HL-60/S4 treated with phorbol 12-myristate 13-acetate at 8.2 ng/mL for 4 days and 3 days (cell line): ENCODE data around the gene QKI.
"Not testable (repeated sequence)": the region's sequence is repeated elsewhere in the genome, so short reads cannot be mapped to it uniquely, and the experiment has no call there.

Experiments used
- in situ Hi-C: fragments of 300-500 bp; cut with MboI; formaldehyde crosslinking; loops from 2 replicates; pipeline ENCODE4 v1.15.0; 2022; ENCODE audit warnings: low sequenced_read_pairs

The QKI gene

DNA sequence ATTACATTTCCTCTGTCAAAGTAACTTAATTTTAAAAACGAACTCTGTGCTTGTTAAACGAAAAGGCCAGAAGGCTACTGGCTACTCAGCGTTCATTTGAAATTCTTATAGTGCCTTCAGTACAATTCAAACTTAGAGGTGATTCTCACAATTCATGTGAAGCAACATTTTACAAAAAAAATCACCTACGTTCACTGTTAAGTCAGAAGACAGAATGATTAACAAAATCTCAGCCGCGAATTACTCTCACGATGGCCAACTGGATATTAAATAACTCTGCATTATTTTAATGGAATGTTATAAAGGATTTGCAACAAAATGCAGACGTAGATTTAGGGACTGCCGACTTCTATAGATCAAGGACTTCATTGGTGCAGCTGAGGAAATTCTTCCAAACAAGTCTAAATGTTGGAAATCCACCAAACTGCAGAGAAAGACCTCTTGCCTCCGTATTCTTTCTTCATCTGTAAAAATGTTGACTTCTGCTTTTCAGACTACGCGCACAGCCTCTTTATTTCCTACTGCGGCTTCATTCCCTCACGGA lies 1.6 kb upstream of the QKI start:
- in situ Hi-C loops = loop anchor here (25.0 kb wide), 1 partner anchor 299 kb away; no protein-coding TSS in a partner anchor

DNA sequence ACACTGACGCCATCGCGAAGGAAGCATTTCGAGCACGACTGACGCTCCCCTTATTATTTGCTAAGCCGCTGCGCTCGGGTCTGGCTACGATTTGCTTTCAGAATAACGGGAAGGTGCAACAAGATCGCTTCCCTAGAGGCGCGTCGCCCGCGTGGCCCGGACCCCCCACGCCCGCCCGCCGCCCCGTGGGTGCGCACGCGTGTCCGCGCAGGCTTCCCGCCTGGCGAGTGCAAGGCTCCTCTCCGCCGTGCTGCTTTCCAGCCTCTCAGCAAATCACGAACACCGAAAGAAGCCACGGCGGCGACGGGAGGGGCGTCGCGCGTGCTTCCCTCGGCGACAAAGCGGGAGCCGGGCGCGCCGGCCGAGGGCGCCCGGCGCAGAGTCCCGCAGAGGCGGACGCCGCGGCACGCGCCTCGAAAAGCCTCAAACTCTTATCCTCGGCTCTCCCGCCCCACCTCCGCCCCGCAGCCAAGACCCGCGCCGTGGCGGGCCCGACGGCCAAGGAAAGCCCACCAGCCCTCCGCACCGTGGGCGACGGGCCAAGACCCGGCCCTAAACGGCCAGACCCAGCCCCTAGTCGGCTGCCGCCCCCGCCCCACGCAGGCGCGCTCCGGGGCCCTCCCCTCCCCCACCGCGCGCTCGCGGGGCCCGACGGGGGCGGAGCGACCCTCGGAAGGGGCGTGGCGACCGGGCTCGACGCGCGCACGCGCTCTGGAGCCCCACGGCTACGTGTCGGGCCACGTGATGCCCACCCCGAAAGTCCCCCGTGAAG lies 987 bp upstream of the QKI start:
- in situ Hi-C loops = loop anchor here (25.0 kb wide), 1 partner anchor 299 kb away; no protein-coding TSS in a partner anchor

DNA sequence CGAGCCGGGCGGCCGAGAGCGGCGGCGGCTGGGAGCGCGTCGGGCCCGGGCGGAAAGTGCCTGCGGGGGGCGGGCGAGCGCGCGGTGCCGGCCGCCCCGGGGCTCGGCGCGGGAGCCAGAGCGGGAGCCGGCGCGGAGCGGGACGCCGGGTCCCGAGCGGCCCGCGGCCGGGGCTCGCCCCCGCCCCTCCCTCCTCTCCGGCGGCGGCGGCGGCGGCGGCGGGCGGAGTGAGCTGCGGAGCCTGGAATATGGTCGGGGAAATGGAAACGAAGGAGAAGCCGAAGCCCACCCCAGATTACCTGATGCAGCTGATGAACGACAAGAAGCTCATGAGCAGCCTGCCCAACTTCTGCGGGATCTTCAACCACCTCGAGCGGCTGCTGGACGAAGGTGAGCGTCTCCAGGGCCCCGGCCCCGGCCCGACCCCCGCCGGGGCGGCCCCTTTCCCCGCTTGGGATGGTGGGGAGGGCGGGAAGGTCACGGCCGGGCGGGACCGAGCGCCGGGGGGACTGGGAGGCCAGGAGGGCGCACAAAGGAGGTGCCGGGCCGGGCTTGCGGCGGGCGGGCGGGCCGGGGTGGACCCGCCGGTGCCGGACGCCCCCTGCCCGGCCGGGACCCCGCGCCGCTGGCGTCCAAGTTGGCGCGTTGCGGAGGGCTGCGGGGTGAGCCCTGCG lies 565 bp downstream of the QKI start:
- in situ Hi-C loops = loop anchor here (25.0 kb wide), 1 partner anchor 297 kb away; no protein-coding TSS in a partner anchor

DNA sequence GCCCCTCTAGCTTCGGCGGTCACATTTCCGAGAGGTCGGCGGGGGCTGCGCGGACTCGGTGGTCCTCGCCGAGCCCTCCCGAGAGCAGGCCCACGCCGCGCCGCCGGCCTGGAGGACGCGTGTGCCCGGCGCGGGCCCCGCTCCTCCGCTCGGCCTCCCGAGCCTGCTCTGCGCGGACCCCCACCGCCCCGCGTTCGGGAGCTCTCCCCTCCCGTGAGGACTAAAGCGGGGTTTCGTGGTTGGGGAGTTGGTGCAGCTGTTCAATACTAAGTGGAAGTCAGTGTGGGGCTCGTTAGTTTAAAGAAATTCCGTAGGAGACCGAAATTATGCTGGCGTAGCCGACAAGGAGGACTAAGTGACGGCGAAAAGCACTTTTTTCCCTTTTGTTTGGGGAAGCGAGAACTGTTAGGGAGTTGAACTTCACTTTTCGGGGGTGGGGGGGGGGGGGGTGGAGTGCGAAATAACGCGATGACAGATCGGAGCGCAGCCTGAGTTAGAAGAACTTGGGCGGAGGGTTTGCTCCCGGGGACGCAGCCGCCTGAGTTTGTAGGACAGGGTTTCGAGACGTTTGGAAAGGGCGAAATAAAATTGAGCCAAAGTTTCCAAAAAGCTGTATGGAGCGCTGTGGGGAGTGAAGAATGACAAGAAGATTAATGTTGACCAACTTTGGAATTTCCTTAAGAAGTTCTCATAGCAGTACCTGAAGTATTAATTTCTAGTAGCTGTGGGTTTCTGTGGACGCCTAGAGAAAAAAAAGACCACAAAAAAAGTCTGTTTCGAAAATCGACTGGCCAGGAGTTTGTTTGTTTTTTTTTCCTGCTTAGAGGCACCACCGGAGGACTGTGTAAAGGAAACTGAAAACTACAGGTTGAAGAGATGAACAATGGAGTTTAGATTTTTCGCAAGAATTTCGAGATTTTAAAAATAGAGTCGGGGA lies 1.4 kb downstream of the QKI start:
- in situ Hi-C loops = loop anchor here (25.0 kb wide), 1 partner anchor 296 kb away; no protein-coding TSS in a partner anchor

DNA sequence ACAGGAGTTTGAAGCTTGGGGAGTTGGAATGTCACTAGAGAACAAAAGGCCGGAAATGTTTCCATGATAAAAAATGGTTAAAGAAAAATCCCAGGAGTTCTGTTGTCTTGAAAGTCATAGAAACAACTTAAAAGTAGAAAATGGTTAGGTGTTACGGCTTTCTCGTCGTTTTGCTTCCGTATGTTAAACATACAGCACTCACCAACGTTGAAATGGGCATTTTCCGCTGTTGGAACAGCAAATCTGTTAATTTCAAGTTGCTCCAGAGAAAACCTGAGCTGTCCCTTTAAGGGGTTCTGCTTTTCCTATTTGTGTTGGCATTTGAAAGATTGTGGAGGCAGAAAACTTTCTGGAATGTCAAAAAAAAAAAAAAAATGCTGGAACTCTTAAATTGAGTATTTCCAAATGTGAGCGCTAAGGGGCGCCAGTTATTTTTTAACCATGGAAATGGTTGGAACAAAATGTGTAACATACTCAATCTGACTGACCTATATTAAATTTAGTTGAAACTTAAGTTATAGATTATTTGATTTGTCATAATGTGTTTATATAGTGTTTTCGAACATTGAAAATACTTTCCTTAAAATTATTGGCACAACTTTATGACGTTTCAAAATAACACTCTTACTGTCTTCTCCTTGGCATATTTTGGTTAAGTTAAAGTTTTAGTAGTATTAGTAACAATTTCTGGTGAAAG lies 2.2 kb downstream of the QKI start:
- in situ Hi-C loops = loop anchor here (25.0 kb wide), 1 partner anchor 296 kb away; no protein-coding TSS in a partner anchor

DNA sequence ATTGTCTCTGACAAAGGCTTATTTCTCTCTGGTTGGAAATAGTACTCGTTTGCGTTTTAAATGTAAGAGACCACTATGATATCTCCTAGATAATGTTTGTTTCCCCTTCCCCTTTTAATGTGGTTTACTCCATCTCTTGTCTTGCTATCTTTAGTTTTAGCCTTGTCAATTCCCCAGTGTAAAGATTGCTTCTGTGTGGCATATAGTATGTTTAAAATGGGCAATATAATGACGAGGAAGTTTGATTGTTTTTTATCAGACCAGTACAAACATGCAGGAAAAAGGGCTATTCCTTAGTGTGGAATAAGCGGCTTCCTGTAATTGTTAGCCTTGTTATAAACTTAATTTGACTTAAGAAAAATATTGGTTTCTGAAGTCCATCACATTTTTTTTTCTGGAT lies 3.1 kb downstream of the QKI start:
- in situ Hi-C loops = loop anchor here (25.0 kb wide), 1 partner anchor 295 kb away; no protein-coding TSS in a partner anchor

DNA sequence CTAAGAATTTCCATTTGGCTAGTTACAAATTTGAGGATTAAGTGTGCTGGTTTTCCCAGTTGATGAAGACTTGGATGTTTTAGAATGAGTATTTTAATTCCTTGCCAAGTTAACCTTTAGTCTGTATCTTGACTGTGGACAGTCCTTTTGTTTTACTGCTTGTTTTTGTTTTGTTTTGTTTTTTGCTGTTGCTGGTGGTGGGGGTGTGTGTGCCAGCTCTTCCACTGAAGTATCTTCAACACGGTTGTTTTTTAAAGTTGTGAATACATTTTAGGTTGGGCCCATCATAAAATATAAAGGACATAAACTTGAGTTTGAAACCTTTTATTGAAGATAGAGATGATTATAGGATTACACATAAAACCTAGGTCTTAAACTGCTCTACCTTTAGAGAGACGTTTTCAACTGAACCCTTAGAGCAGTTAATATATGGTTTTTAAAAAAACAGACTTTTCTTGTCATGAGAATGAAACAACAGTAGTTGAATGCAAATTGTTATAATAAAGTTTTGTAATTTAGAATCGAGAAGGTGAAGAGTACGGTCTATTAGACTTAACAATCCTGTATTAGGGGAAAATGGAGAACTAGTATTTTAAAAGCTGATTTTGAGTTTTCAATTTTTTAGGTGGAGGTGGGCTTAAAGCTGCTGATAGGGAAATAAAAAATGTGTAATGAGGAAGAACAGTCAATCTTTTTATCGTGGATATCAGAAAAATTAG lies 4.0 kb downstream of the QKI start:
- in situ Hi-C loops = loop anchor here (25.0 kb wide), 1 partner anchor 294 kb away; no protein-coding TSS in a partner anchor

DNA sequence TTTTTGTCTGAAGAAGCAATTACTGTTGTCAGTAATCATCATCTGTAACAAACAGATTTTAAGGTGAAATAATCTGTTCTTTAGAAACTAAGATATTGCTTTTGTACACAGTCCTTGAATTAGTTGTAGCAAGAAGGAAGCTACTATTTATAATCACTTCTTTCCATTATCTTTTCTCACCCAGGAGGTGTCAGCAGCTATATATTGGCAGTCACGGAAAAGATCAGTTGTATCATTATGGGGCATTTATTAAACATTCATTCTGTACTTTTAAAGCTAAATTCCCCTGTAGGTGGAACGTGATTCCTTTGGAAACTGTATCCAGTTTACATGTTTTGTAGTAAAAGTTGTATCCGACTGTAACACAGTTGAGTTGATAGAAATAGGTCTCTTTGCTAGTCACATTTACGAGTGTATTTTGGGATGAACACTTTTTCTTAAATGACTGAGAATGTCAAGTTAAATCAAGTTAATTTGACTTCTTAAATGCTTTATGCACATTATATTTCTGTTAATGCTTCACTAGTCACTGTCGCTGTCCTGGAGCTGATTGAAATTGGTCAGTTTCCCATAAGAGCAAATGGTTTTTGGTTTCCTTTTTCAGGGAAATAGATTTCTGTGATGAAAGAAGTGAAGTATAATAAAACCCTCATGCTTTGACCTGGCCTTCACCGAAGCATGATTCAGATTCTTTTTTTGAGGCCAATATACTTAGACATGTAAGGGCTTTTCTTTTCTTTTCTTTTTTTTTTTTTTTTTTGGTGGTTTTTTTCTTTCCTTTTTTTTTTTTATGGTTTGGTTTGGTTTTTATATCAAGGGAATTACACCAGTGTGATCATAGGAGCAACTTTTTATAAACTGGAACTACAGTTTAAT lies 5.1 kb downstream of the QKI start:
- in situ Hi-C loops = loop anchor here (25.0 kb wide), 1 partner anchor 293 kb away; no protein-coding TSS in a partner anchor

DNA sequence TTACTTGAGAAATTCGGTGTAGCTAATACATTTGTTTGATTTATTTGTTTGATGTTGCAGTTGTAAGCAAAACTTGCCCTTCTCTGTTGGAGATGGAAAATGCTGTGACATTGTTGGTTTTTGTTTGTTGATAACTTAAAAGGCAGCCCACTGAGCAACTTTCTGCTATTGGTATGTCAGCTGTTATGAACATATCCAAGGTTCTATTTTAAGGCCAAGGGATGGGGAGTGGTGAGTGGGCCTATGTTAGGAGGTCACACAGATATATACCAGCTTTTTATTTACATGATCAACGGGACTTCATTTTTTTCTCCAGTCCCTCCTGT lies 5.7 kb downstream of the QKI start:
- in situ Hi-C loops = loop anchor here (25.0 kb wide), 1 partner anchor 292 kb away; no protein-coding TSS in a partner anchor

DNA sequence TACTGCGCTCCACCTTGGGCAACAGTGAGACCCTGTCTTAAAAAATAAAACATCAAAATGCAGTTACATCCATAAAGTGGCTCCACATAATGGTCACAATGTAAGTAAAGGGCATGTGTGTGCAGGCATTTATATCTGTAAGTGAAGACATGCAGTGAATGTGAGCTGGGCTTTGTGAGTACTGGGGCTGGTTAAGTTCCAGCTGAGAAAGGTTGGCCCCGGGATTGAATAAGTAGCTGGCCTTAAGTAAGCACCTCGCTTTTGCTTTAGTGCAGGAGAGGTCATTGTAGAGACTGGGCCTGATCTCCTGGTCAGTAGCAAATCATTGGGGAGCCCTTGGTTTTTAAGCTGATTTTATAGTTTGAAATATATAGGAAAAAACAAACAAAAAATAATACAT lies 8.0 kb downstream of the QKI start:
- in situ Hi-C loops = loop anchor here (25.0 kb wide), 1 partner anchor 290 kb away; no protein-coding TSS in a partner anchor

DNA sequence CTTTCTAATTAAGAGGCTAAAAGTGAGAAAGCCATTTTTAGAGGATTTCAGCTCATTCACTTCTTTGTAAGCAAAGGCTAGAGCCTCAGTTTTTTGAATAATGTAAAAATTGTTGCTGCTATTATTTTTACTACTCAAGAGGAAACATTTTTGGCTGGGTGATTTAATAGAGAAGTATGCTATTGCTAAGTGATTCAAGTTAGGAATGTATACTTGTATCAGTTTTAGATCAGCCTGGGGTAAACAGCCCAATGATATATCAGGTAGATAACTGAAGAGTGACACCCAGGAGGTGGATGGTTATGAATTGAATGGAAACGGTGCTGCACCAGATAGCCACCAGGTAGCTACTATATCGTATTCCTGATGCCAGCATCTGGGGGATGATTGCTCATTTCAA lies 9.2 kb downstream of the QKI start:
- in situ Hi-C loops = loop anchor here (25.0 kb wide), 1 partner anchor 289 kb away; no protein-coding TSS in a partner anchor

DNA sequence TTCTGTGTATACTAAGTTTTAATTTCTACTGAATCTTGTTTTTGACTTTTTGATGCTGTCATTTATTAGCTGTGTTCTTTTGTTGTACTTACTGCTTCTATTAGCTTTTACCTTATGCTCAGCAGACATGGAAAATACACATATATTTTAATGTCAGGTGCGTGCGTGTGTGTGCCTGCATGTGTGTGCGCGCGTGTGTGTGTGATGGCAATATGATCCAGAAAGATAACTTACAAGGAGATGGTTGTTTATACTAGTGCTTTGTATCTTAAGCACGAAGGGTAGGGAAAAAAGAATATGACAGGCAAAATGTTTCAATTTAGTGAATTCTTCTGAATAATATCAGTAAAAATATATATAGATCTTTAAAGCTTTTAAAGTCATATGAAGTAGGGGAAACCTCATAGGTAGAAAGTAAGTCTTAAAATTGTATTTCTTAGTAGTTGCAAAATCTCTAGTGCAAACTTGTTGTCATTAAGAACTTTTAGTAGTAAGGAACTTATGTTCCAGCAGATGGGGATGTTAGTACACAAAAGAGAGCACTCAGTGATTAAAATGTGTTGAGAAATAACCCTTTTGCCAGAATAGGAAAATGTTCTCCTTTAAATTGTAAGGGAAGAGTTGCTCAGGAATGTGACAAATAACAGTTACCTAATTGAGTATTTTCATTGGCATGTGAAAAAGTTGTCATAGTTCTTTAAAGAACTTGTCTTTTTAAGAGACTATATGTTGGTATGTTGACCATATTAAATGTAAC lies 13.2 kb downstream of the QKI start:
- in situ Hi-C loops = no loop called here

DNA sequence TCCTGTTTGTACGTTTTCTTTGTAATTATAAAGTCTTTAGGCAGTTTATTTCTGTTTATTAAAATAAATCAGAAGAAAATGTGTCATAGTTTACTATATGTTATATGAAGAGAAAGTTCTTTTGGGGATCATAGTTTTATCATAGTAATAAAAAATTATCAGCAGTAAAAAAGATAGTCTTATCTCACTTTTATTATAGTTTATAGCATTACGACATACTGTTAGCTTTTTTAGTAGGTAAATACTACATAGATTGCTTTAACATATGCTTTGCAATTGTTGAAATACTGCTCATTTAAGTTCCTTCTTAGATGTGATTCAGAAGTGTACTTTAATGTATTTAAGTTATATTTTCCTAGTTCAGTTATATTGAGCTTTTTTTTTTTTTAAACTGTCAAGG lies 13.9 kb downstream of the QKI start:
- in situ Hi-C loops = no loop called here

DNA sequence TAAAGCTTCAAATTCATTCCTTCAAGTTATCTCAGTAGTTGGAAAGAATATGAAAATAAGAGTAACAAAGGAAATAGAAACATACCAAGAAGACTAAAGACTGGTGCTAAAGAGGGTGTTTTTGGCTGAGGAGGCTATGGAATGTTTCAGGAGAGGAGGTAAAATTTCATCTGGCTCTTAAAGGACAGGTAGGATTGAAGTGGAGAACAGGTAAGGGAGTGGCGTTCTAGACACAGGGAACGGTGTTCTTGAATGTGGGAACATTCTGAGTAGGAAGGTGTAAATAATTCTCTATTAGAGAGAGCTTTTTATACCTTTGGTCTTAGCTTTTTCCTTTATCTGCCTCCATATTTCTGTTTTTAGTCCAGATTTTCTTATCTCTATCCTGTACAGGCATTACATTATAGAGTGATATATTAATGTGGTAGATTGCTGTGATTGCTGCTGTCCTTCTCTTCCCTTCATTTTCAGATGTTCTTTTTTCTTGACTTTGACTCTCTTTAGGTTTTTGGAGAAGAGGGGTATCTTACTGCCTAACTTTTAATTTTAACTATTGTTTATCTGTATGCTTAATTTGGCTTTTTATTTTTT lies 15.4 kb downstream of the QKI start:
- in situ Hi-C loops = no loop called here

DNA sequence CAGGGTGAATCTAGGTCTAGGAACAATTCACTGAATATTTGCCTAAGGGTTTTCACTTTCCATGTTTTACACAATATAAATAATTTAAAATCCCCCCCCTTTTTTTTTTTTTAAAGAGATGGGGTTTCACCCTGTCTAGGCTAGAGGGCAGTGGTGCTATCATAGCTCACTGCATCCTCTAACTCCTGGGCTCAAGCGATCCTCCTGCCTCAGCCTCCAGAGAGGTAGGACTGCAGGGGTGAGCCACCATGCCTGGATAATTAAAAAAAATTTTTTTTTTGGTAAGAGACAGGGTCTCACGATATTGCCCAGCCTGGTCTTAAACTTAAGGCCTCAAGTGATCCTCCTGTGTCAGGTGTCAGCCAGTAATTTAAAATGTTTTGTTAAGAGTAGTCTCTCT lies 17.8 kb downstream of the QKI start:
- in situ Hi-C loops = no loop called here

DNA sequence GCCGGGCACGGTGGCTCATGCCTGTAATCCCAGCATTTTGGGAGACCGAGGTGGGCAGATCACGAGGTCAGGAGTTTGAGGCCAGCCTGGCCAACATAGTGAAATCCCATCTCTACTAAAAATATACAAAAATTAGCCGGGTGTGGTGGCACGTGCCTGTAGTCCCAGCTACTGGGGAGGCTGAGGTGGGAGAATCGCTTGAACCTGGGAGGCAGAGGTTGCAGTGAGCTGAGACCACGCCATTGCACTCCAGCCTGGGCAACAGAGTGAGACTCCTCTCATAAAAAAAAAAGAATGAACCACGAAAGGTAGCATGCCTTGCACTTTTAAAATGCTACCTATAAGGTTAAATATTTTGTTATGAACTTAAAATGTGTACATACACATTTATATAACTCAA lies 19.0 kb downstream of the QKI start:
- in situ Hi-C loops = not testable (repeated sequence)

DNA sequence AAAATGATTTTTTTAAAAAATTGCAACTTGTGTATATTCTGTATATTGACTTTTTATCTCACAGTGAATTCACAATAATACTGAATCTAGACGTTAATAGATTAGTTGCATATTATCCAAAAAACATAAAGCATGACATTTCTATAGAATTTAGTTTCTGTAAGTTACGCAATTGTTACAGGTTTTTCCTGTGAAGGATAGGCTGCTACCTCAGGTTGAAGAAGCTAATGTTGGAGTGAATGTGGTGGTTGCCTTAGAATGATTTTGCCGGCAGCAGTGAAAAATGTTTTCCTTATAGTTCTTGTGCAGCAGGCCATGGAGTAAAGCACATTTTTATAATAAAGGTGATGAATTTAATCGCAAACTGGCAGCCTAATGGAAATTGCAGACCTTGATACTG lies 20.5 kb downstream of the QKI start:
- in situ Hi-C loops = no loop called here
